Adrenal gland (tissue), 12 donors: ENCODE results near the gene POLE. TPM values are rescaled to one million over a fixed set of nuclear protein-coding genes. Genes with fewer than 3 reads are reported as not detected.

Experiments used
- DNase-seq, 7 donors: peaks; one replicate each; pipeline ENCODE4 v3.0.0-alpha.2; 2019 to 2020
- H3K27ac ChIP-seq, 5 donors: fragments of 200-600 bp; sonication (generic) in 4 of 5; 1 replicate in 3 of 5; 2 replicates in 2 of 5; pipeline versions ENCODE4 v1.5.1 to v1.8.0; 2016 to 2020; ENCODE audit warnings: mild to moderate bottlenecking in 1 of 5
- H3K27me3 ChIP-seq: fragments of 200-600 bp; 2 replicates; pipeline ENCODE4 v1.8.0; 2021
- H3K36me3 ChIP-seq, 2 donors: fragments of 200-600 bp; replicated peaks in 1 of 2; 1 replicate in 1 of 2; 2 replicates in 1 of 2; pipeline versions ENCODE4 v1.5.1 to v1.8.0; 2018 to 2022
- H3K4me1 ChIP-seq, 2 donors: fragments of 200-600 bp; replicated peaks in 1 of 2; 1 replicate in 1 of 2; 2 replicates in 1 of 2; pipeline versions ENCODE4 v1.5.1 to v1.8.0; 2018 to 2021
- H3K4me3 ChIP-seq, 4 donors: fragments of 200-600 bp; sonication (generic) in 3 of 4; one replicate each; pipeline ENCODE4 v1.5.1; 2016 to 2018
- H3K9me3 ChIP-seq, 3 donors: fragments of 200-600 bp; sonication (generic) in 1 of 3; replicated peaks in 1 of 3; 1 replicate in 2 of 3; 2 replicates in 1 of 3; pipeline versions ENCODE4 v1.5.1 to v1.8.0; 2016 to 2021
- POLR2A ChIP-seq, 2 donors: fragments of 450-650 bp; IDR thresholded peaks; one replicate each; pipeline ENCODE4 v1.6.1; 2017; ENCODE audit warnings: antibody characterized with exemption in 2 of 2, mild to moderate bottlenecking in 2 of 2, moderate library complexity in 1 of 2
- WGBS, 4 donors: extraction: QIAGEN DNeasy Blood & Tissue Kit in 2 of 4; methylation state at CpG; one replicate each; pipeline versions ENCODE4 v1.1.5 to v1.1.7; 2013 to 2017; 5-methylcytosine and 5-hydroxymethylcytosine counted together
- intact Hi-C, 2 donors: fragments of 100-400 bp; cut with DNase I; formaldehyde crosslinking; loops; one replicate each; pipeline versions ENCODE4 v1.14.1 to v1.15.0; 2022 to 2023
- polyA plus RNA-seq, 3 donors: library from polyadenylated mRNA; stranded (reverse); fragments of 200-250 nt in 2 of 3; fragments of 350-450 nt in 1 of 3; fragmentation: Illumina TruSeq in 1 of 3; extraction: RNeasy Lipid Tissue Mini Kit (QIAGEN cat#74804) in 1 of 3; gene quantifications; one replicate each; pipeline ENCODE4 v1.2.3, GENCODE V29; 2013 to 2014
- total RNA-seq, 9 donors: library from RNA; depleted of rRNA in 4 of 9; stranded (reverse); fragments of >200 nt in 4 of 9; fragments of 120-200 nt in 1 of 9; fragmentation: NEBNext Ultra II Directional in 1 of 9; extraction: Animal tissue kit (Norgen Biotek cat#: 25700) in 1 of 9; gene quantifications; one replicate each; pipeline versions ENCODE4 v1.1.0 to v1.2.4, GENCODE V29; 2013 to 2023
- TF ChIP-seq, protein P1 (sequence below), 6 experiments: fragments of 450-650 bp in 4 of 6; fragments of 200-600 bp in 2 of 6; sonication (generic) in 1 of 6; IDR thresholded peaks; 1 replicate in 5 of 6; 2 replicates in 1 of 6; pipeline versions ENCODE4 v1.5.1 to v1.8.0; 2016 to 2021; ENCODE audit warnings: antibody characterized with exemption in 6 of 6, mild to moderate bottlenecking in 2 of 6, moderate library complexity in 1 of 6
- donor health status: healthy with polysubstance abuse.
- donor health status: Bipolar disorder and iron deficiency.
- donor health status: DM: yes; HTN: yes; CAD: no.
- donor health status: DM: no; HTN: no; CAD: no.
- donor health status: DM: no; HTN: no; CAD: no.
- donor health status: DM: yes; HTN: yes; CAD: no.

POLE gene
- total and polyA plus RNA-seq, 12 donors: 4.0 to 43.2 (median 16.1) TPM

DNA sequence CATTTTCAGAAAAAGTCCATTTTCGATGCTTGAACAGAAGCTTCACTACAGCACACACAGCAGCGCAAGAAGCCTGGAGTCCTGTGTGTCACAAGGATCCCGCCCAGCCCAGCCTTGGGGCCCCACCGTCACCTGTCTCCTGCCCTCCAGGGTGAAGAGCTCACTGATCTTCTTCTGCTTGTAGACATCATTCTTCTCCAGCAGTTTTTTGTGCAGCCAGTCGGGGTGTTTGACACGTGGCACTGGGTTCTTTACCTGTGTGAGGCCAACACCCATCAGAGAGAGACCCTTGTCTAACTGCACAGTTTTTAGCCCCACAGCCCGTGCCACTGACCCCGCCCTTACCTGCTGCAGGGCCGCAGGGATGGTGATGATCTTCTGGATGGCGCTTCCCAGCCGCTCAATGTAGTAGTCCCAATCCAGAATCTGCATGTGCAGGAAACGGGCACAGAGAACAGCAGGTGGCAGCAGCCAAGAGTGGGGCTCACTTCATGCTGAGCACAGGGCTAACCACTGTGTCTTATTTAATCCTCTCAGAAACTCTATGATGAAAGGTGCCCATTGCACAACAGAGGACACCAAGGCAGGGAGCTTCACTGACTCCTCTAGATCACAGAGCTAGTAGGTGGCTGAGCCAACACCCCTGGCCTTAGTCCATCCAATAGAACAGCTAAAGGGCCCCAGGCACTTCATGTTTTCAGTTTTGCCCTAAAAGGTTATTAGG is 30.0 kb downstream of the POLE start:
- Histone ChIP-seq H3K9me3 (no peaks in the 10 kb centered on the region), H3K27me3 (no peaks in the 10 kb centered on the region), H3K4me1 (no peaks in the 10 kb centered on the region), H3K27ac (no peak overlapping the region), H3K4me3 (no peak overlapping the region), H3K36me3 (peaks cover 0 to 62% of the 10 kb centered on the region in 2 donors)
- no peak for DNase-seq
- no peak for TF ChIP-seq POLR2A (IDR thresholded peaks at IDR 0.05)
- WGBS, 4 donors: 95 to 98% (median 96%) methylated on average over 12 of the region's 12 CpGs
- intact Hi-C loops: no loop called here

DNA sequence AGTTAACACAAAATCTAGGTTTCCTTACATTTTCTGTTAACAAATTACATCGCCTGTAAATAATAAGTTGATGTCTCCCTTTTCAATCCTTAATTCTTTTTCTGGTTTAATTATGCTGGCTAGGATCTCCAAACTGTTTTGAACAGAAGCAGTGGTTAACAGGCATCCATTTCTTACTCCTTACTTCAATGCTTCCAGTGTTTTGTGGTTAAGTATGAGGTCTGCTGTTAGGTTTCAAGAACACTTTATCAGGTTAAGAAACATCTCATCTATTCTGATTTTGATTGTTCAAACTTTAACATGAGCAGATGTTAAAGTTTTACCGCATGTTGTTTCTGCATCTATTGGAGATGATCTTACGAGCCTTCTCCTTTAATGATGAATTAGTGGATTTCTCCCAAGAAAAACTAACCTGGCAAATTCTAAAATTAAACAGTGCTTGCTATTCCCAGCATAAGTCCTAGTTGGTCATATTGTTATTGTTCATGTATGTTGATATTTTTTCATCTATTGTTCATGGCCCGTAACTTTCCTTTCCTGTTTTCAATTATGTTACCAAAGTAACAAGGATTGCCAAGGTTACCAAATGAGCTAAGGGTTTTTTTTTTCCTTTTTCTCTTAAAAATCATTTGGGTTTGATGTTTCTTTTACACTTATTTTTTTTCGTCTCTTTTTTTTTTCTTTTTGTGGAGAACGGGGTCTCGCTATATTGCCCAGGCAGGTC is 33.4 kb downstream of the POLE start:
- H3K9me3 ChIP-seq: no peaks in the 10 kb centered on the region
- no peak for DNase-seq
- intact Hi-C loops: no loop called here
- TF ChIP-seq, protein P1, sequence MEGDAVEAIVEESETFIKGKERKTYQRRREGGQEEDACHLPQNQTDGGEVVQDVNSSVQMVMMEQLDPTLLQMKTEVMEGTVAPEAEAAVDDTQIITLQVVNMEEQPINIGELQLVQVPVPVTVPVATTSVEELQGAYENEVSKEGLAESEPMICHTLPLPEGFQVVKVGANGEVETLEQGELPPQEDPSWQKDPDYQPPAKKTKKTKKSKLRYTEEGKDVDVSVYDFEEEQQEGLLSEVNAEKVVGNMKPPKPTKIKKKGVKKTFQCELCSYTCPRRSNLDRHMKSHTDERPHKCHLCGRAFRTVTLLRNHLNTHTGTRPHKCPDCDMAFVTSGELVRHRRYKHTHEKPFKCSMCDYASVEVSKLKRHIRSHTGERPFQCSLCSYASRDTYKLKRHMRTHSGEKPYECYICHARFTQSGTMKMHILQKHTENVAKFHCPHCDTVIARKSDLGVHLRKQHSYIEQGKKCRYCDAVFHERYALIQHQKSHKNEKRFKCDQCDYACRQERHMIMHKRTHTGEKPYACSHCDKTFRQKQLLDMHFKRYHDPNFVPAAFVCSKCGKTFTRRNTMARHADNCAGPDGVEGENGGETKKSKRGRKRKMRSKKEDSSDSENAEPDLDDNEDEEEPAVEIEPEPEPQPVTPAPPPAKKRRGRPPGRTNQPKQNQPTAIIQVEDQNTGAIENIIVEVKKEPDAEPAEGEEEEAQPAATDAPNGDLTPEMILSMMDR (IDR thresholded peaks at IDR 0.05): no peak
- TF ChIP-seq POLR2A (IDR thresholded peaks at IDR 0.05): no peak
- H3K4me1 ChIP-seq: no peaks in the 10 kb centered on the region
- peaks cover 0 to 40% of the 10 kb centered on the region in 2 donors for H3K36me3 ChIP-seq
- no peak overlapping the region for H3K4me3 ChIP-seq
- H3K27ac ChIP-seq: no peak overlapping the region
- H3K27me3 ChIP-seq: no peaks in the 10 kb centered on the region
- 90 to 93% (median 92%) methylated on average over 7 of the region's 7 CpGs for WGBS, 4 donors

DNA sequence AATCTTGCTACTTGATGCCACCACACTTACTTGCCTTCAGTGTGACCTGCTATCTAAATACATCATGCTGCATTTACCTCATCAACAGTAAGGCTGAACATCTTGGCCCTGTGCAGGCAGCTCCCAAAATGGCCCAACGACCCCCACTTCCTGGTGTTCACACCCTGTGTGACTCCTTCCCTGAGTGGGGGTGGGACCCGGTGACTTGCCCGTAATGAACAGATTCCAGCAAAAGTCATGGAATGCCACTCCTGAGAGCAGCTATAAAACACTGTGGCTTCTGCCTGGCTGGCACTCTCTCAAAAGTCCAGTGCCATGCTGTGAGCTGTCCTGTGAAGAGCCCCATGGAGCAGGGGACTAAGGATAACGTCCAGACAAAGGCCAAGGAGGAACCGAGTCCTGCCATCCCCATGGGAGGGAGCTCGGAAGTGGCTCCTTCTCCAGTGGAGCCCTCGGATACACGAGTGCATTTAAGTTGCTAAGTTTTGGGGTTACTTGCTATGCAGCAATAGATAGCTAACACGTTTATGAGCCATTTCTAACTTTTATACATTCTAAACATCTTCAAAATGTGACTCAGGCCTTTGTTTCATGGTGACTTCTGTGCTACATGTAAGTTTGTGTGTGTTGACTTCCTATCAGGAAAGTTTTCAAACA is 35.6 kb downstream of the POLE start:
- 82 to 91% (median 86%) methylated on average over 7 to 9 of the region's 9 CpGs for WGBS, 4 donors
- H3K4me3 ChIP-seq: no peak overlapping the region
- H3K27ac ChIP-seq: no peak overlapping the region
- H3K27me3 ChIP-seq: no peaks in the 10 kb centered on the region
- H3K9me3 ChIP-seq: no peaks in the 10 kb centered on the region
- TF ChIP-seq, protein P1 (IDR thresholded peaks at IDR 0.05): no peak
- TF ChIP-seq POLR2A (IDR thresholded peaks at IDR 0.05): no peak
- intact Hi-C loops: no loop called here
- no peak for DNase-seq
- peaks cover 0 to 25% of the 10 kb centered on the region in 2 donors for H3K36me3 ChIP-seq
- H3K4me1 ChIP-seq: no peaks in the 10 kb centered on the region

DNA sequence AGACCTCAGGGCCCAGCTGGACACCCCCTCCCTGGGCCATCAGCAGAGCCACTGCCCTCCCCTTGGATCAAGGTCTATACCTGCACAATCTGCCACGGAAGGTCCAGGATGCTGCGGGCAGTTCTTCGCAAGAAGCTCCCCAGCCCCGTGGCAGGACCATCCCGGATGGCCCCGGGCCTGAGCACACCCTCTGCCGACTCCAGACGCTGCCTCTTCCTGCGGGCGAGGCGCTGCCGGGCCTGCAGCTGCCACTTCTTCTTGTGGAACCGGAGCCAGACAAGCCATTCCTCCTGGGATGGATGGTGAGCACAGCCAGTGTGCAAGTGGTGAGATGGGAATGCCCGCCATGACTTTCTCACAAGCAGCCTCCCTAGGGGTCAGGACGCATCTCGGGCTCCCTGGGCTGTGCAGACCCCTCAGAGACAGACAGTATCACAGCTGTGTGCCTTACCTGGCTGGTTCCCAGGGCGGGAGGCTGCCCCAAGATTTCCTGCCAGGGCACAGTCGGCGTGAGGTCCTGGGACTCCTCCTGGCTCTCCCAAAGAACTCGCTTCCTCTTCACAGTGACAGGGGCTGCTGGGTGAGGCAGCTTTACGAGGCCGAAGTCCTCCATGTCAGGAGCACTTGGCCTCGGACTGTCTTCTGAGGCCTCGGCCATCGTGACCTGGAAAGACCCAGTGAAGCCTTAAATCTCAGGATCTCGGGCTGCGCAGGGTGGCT is 37.8 kb downstream of the POLE start:
- no peaks in the 10 kb centered on the region for H3K9me3 ChIP-seq
- H3K4me3 ChIP-seq: no peak overlapping the region
- no peaks in the 10 kb centered on the region for H3K27me3 ChIP-seq
- 89 to 98% (median 96%) methylated on average over 8 to 27 of the region's 27 CpGs for WGBS, 4 donors
- no peak for TF ChIP-seq POLR2A (IDR thresholded peaks at IDR 0.05)
- TF ChIP-seq, protein P1 (IDR thresholded peaks at IDR 0.05): no peak
- DNase-seq: no peak
- no peaks in the 10 kb centered on the region for H3K4me1 ChIP-seq
- intact Hi-C loops: no loop called here
- peaks cover 0 to 23% of the 10 kb centered on the region in 2 donors for H3K36me3 ChIP-seq
- H3K27ac ChIP-seq: no peak overlapping the region
